ENCODE results near the gene HSBP1. TPM values are rescaled to one million over a fixed set of nuclear protein-coding genes. Genes with fewer than 3 reads are reported as not detected.

The HSBP1 gene
- total and polyA plus RNA-seq, 2 of the 13 experiments (the other 11 are each of a cell fraction or from before 2014, with no cell fraction given), result 249 to 292 TPM

DNA sequence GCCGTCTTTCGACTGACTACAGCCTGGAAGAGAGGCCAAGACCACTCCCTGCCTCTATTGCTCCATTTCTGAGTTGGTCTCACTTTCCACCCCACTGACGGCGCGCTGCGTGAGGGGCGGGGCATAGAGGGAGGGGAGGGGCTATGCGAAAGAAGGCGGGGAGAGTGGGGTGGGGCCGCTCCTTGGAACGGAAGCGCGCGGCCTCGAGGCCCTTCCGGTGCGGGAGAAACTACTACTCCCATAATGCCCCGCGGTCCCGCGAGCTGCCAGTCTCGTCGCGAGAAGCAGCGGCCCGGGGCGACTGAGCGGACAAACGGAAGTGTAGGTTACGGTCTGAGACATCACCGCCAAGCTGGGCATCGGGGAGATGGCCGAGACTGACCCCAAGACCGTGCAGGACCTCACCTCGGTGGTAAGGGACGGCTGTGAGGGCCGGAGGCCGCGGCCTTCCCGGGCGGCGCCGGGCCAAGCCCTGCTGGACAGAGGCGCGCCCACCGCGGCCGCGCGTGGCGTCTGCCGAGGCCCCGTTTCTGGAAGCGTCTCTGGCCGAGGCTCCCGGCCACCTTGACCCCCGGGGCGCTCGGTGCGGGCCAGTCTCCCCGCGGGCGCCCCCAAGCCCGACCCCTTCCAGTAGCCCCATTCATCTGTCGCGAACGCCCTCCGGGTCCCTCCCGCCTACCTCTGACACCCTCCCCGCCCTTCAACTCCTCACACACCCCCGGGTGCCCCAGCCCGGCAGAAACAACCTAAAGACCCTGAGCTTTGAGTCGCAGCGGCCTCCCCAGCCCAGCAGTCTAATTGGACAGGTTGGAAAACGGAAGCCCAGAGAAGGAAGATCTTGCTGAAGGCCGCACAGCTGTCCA, at the start of gene HSBP1 (continued):
- TF ChIP-seq ZMYM3 (CRISPR knock-in tag; IDR thresholded peaks at IDR 0.05) (no peak), TBL1XR1 (IDR thresholded peaks at IDR 0.05; ENCODE audit: borderline replicate concordance, low read length, partially characterized antibody) (peak; percentile 62), ZFP36L1 (CRISPR knock-in tag; IDR thresholded peaks at IDR 0.05) (no peak), PLSCR1 (CRISPR knock-in tag; IDR thresholded peaks at IDR 0.05; ENCODE audit: borderline replicate concordance) (no peak), ZNF160 (CRISPR knock-in tag; IDR thresholded peaks at IDR 0.05) (no peak; the same call in 1 of the 2 replicates), KMT2A (CRISPR knock-in tag; IDR thresholded peaks at IDR 0.05) (peak; percentile 81), RBM22 (optimal IDR thresholded peaks at IDR 0.05; ENCODE audit: low read length) (no peak), HDAC2 (CRISPR knock-in tag; IDR thresholded peaks at IDR 0.05) (peak; percentile 30; the same call in 1 of the 2 replicates), TBX2 (CRISPR knock-in tag; IDR thresholded peaks at IDR 0.05; ENCODE audit: borderline replicate concordance) (peak; percentile 42; the same call in 1 of the 2 replicates), NCOA5 (CRISPR knock-in tag; IDR thresholded peaks at IDR 0.05) (no peak), ZNF746 (CRISPR knock-in tag; IDR thresholded peaks at IDR 0.05) (peak; percentile 33; the same call in 1 of the 2 replicates), HDAC1 (CRISPR knock-in tag; IDR thresholded peaks at IDR 0.05) (peak; percentile 58; the same call in 1 of the 2 replicates), SP140L (CRISPR knock-in tag; IDR thresholded peaks at IDR 0.05; ENCODE audit: borderline replicate concordance) (no peak), NFATC3 (CRISPR knock-in tag; IDR thresholded peaks at IDR 0.05) (no peak), ZNF501 (CRISPR knock-in tag; IDR thresholded peaks at IDR 0.05) (0 out of 2 replicates have a peak, but pooled peaks have one; percentile 10), STAT5B (CRISPR knock-in tag; IDR thresholded peaks at IDR 0.05) (no peak)
- TF ChIP-seq, protein P1, sequence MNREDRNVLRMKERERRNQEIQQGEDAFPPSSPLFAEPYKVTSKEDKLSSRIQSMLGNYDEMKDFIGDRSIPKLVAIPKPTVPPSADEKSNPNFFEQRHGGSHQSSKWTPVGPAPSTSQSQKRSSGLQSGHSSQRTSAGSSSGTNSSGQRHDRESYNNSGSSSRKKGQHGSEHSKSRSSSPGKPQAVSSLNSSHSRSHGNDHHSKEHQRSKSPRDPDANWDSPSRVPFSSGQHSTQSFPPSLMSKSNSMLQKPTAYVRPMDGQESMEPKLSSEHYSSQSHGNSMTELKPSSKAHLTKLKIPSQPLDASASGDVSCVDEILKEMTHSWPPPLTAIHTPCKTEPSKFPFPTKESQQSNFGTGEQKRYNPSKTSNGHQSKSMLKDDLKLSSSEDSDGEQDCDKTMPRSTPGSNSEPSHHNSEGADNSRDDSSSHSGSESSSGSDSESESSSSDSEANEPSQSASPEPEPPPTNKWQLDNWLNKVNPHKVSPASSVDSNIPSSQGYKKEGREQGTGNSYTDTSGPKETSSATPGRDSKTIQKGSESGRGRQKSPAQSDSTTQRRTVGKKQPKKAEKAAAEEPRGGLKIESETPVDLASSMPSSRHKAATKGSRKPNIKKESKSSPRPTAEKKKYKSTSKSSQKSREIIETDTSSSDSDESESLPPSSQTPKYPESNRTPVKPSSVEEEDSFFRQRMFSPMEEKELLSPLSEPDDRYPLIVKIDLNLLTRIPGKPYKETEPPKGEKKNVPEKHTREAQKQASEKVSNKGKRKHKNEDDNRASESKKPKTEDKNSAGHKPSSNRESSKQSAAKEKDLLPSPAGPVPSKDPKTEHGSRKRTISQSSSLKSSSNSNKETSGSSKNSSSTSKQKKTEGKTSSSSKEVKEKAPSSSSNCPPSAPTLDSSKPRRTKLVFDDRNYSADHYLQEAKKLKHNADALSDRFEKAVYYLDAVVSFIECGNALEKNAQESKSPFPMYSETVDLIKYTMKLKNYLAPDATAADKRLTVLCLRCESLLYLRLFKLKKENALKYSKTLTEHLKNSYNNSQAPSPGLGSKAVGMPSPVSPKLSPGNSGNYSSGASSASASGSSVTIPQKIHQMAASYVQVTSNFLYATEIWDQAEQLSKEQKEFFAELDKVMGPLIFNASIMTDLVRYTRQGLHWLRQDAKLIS (CRISPR knock-in tag; IDR thresholded peaks at IDR 0.05), result no peak
- TF ChIP-seq, protein P2, sequence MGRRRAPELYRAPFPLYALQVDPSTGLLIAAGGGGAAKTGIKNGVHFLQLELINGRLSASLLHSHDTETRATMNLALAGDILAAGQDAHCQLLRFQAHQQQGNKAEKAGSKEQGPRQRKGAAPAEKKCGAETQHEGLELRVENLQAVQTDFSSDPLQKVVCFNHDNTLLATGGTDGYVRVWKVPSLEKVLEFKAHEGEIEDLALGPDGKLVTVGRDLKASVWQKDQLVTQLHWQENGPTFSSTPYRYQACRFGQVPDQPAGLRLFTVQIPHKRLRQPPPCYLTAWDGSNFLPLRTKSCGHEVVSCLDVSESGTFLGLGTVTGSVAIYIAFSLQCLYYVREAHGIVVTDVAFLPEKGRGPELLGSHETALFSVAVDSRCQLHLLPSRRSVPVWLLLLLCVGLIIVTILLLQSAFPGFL (CRISPR knock-in tag; IDR thresholded peaks at IDR 0.05), result peak; percentile 62; the same call in 1 of the 2 replicates
- TF ChIP-seq, protein P3, sequence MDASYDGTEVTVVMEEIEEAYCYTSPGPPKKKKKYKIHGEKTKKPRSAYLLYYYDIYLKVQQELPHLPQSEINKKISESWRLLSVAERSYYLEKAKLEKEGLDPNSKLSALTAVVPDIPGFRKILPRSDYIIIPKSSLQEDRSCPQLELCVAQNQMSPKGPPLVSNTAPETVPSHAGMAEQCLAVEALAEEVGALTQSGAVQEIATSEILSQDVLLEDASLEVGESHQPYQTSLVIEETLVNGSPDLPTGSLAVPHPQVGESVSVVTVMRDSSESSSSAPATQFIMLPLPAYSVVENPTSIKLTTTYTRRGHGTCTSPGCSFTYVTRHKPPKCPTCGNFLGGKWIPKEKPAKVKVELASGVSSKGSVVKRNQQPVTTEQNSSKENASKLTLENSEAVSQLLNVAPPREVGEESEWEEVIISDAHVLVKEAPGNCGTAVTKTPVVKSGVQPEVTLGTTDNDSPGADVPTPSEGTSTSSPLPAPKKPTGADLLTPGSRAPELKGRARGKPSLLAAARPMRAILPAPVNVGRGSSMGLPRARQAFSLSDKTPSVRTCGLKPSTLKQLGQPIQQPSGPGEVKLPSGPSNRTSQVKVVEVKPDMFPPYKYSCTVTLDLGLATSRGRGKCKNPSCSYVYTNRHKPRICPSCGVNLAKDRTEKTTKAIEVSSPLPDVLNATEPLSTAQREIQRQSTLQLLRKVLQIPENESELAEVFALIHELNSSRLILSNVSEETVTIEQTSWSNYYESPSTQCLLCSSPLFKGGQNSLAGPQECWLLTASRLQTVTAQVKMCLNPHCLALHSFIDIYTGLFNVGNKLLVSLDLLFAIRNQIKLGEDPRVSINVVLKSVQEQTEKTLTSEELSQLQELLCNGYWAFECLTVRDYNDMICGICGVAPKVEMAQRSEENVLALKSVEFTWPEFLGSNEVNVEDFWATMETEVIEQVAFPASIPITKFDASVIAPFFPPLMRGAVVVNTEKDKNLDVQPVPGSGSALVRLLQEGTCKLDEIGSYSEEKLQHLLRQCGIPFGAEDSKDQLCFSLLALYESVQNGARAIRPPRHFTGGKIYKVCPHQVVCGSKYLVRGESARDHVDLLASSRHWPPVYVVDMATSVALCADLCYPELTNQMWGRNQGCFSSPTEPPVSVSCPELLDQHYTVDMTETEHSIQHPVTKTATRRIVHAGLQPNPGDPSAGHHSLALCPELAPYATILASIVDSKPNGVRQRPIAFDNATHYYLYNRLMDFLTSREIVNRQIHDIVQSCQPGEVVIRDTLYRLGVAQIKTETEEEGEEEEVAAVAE (CRISPR knock-in tag; IDR thresholded peaks at IDR 0.05; ENCODE audit: borderline replicate concordance), result peak; percentile 44; the same call in 1 of the 2 replicates
